ENCODE measurements around the gene CPE. TPM values are rescaled to one million over a fixed set of nuclear protein-coding genes. Genes with fewer than 3 reads are reported as not detected.

The CPE gene
- total and polyA plus RNA-seq, 4 donors: 3.0 to 5.6 (median 4.5) TPM

DNA sequence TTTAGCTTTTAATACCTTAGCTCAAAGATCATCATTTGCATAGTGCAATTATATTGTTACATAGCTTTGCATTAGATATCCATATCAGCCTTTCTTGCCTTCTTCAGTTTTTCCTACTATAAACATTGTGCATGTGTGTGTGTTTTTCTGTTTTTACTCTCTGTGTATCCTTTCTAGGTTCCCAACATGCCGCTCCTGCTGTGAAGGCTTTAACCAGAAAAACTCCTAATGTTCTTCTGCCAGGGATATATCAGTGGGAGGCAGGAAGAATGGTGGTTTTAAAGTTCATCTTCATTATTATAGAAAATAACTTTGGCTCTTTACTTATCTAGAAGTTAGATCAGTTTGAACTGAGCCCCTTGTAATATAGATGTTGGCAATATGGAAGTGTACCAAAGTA is 61.2 kb downstream of the CPE start:
- H3K36me3 ChIP-seq (ENCODE audit: control insufficient read depth in 4 of 4, insufficient read depth in 3 of 4, low read depth in 1 of 4, low read length in 3 of 4): no peaks in the 10 kb centered on the region
- H3K9ac ChIP-seq (ENCODE audit: low read depth in 1 of 2, low read length in 2 of 2): no peak overlapping the region
- 82% methylated on average over 1 of the region's 1 CpG for WGBS
- TF ChIP-seq RAD21 (IDR thresholded peaks at IDR 0.05) (no peak), HNF4A (conservative IDR thresholded peaks at IDR 0.05) (no peak), SP1 (IDR thresholded peaks at IDR 0.05) (no peak), FOXA1 (IDR thresholded peaks at IDR 0.05) (no peak), GABPA (IDR thresholded peaks at IDR 0.05 in 1 of 2, conservative IDR thresholded peaks at IDR 0.05 in 1 of 2) (no peak), FOXA2 (IDR thresholded peaks at IDR 0.05) (no peak), ATF3 (IDR thresholded peaks at IDR 0.05) (no peak), YY1 (IDR thresholded peaks at IDR 0.05) (no peak), RXRA (IDR thresholded peaks at IDR 0.05) (no peak), CTCF (IDR thresholded peaks at IDR 0.05; ENCODE audit: low read depth, low read length, missing input control) (no peak), ZBTB33 (IDR thresholded peaks at IDR 0.05) (no peak), HNF4G (IDR thresholded peaks at IDR 0.05) (no peak), TAF1 (conservative IDR thresholded peaks at IDR 0.05) (no peak), MAX (IDR thresholded peaks at IDR 0.05) (no peak), NR2F2 (IDR thresholded peaks at IDR 0.05) (no peak), JUND (IDR thresholded peaks at IDR 0.05) (no peak), EGR1 (IDR thresholded peaks at IDR 0.05; ENCODE audit: low read depth in 2 of 2) (no peak)
- TF ChIP-seq, protein P1, sequence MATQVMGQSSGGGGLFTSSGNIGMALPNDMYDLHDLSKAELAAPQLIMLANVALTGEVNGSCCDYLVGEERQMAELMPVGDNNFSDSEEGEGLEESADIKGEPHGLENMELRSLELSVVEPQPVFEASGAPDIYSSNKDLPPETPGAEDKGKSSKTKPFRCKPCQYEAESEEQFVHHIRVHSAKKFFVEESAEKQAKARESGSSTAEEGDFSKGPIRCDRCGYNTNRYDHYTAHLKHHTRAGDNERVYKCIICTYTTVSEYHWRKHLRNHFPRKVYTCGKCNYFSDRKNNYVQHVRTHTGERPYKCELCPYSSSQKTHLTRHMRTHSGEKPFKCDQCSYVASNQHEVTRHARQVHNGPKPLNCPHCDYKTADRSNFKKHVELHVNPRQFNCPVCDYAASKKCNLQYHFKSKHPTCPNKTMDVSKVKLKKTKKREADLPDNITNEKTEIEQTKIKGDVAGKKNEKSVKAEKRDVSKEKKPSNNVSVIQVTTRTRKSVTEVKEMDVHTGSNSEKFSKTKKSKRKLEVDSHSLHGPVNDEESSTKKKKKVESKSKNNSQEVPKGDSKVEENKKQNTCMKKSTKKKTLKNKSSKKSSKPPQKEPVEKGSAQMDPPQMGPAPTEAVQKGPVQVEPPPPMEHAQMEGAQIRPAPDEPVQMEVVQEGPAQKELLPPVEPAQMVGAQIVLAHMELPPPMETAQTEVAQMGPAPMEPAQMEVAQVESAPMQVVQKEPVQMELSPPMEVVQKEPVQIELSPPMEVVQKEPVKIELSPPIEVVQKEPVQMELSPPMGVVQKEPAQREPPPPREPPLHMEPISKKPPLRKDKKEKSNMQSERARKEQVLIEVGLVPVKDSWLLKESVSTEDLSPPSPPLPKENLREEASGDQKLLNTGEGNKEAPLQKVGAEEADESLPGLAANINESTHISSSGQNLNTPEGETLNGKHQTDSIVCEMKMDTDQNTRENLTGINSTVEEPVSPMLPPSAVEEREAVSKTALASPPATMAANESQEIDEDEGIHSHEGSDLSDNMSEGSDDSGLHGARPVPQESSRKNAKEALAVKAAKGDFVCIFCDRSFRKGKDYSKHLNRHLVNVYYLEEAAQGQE (IDR thresholded peaks at IDR 0.05): no peak
- H3K27ac ChIP-seq (ENCODE audit: low read depth in 1 of 2, low read length in 2 of 2): no peak overlapping the region
- H3K4me1 ChIP-seq (ENCODE audit: control insufficient read depth in 4 of 4, insufficient read depth in 4 of 4, low read length in 3 of 4): no peaks in the 10 kb centered on the region
- H3K27me3 ChIP-seq (ENCODE audit: control insufficient read depth in 4 of 4, insufficient read depth in 4 of 4, low read length in 3 of 4): no peaks in the 10 kb centered on the region
- DNase-seq (ENCODE audit: low spot score): no peak
- H3K9me3 ChIP-seq (ENCODE audit: control insufficient read depth in 4 of 4, low read length in 3 of 4): no peaks in the 10 kb centered on the region
- H3K4me3 ChIP-seq (ENCODE audit: low read depth in 1 of 3, low read length in 3 of 3): no peak overlapping the region
